ENCODE results near the gene DHRS1.

DNA sequence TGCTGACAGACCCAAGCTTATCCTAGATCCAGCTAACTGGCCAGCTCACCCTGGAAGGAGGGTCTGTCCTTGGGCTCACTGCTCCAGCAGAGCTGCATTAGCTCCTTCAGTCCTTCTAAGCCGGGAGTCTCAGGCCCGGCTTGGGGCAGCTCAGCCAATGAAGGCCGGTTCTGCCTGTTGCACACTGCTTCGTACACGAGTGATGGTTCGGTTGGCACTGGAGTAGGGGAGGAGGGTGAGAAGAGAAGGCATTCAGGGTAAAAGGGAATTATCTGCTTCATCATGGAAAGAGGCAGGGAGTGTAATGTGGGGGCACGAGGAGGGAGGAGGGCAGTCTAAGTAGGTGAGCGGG lies 38.2 kb upstream of the DHRS1 start:
- TF ChIP-seq CTCF (IDR thresholded peaks at IDR 0.05), result no peak
- TF ChIP-seq POLR2AphosphoS5 (IDR thresholded peaks at IDR 0.05), result no peak
- TF ChIP-seq EP300 (IDR thresholded peaks at IDR 0.05), result no peak
- TF ChIP-seq POLR2A (IDR thresholded peaks at IDR 0.05), result no peak
